Thyroid gland (tissue), 4 donors: ENCODE results near the gene DSTN. TPM values are rescaled to one million over a fixed set of nuclear protein-coding genes. Genes with fewer than 3 reads are reported as not detected.

Experiments
- DNase-seq, 2 donors: peaks; one replicate each; pipeline ENCODE4 v3.0.0-alpha.2; 2019
- H3K27ac ChIP-seq, 3 donors: fragments of 200-600 bp; sonication (generic); 1 replicate in 2 of 3; 2 replicates in 1 of 3; pipeline ENCODE4 v1.5.1; 2016 to 2019; ENCODE audit warnings: mild to moderate bottlenecking in 1 of 3, moderate library complexity in 1 of 3
- H3K27me3 ChIP-seq: fragments of 200-600 bp; sonication (generic); one replicate; pipeline ENCODE4 v1.5.1; 2019
- H3K36me3 ChIP-seq, 2 donors: fragments of 200-600 bp; sonication (generic); one replicate each; pipeline ENCODE4 v1.5.1; 2016 to 2019
- H3K4me1 ChIP-seq, 2 donors: fragments of 200-600 bp; sonication (generic); one replicate each; pipeline ENCODE4 v1.5.1; 2017 to 2019
- H3K4me3 ChIP-seq, 3 donors: fragments of 200-600 bp; sonication (generic); replicated peaks in 1 of 3; 1 replicate in 2 of 3; 2 replicates in 1 of 3; pipeline ENCODE4 v1.5.1; 2016; ENCODE audit warnings: mild to moderate bottlenecking in 1 of 3
- H3K9me3 ChIP-seq: fragments of 200-600 bp; sonication (generic); one replicate; pipeline ENCODE4 v1.5.1; 2017
- POLR2A ChIP-seq, 2 donors: fragments of 450-650 bp; IDR thresholded peaks; one replicate each; pipeline ENCODE4 v1.6.1; 2017; ENCODE audit warnings: antibody characterized with exemption in 2 of 2, mild to moderate bottlenecking in 2 of 2, moderate library complexity in 1 of 2
- WGBS, 2 donors: methylation state at CpG; one replicate each; pipeline ENCODE4 v1.1.5; 2017; 5-methylcytosine and 5-hydroxymethylcytosine counted together
- intact Hi-C: fragments of 100-400 bp; cut with DNase I; formaldehyde crosslinking; loops from one replicate; pipeline ENCODE4 v1.15.1; 2023
- total RNA-seq, 4 donors: library from RNA; depleted of rRNA; stranded (reverse); fragments of >200 nt; gene quantifications; one replicate each; pipeline ENCODE4 v1.2.3, GENCODE V29; 2016
- TF ChIP-seq, protein P1 (sequence below), 6 experiments: fragments of 200-600 bp in 3 of 6; fragments of 450-650 bp in 3 of 6; sonication (generic) in 3 of 6; IDR thresholded peaks; one replicate each; pipeline ENCODE4 v1.5.1; 2016 to 2019; ENCODE audit warnings: antibody characterized with exemption in 6 of 6, mild to moderate bottlenecking in 2 of 6, inconsistent platforms in 1 of 6, moderate library complexity in 1 of 6

DSTN gene
- total RNA-seq, 4 donors from 2014 or later: 504 to 681 (median 560) TPM

GRCh38 chr20:17617868-17618672, 48.2 kb downstream of the DSTN start:
- intact Hi-C loops: loop anchor here (5.0 kb wide), 1 partner anchor 86 kb away; the partner anchor contains the start of gene BFSP1

GRCh38 chr20:17618673-17619013, 48.8 kb downstream of the DSTN start:
- DNase-seq: no peak
- no peak for TF ChIP-seq POLR2A (IDR thresholded peaks at IDR 0.05)
- TF ChIP-seq, protein P1, sequence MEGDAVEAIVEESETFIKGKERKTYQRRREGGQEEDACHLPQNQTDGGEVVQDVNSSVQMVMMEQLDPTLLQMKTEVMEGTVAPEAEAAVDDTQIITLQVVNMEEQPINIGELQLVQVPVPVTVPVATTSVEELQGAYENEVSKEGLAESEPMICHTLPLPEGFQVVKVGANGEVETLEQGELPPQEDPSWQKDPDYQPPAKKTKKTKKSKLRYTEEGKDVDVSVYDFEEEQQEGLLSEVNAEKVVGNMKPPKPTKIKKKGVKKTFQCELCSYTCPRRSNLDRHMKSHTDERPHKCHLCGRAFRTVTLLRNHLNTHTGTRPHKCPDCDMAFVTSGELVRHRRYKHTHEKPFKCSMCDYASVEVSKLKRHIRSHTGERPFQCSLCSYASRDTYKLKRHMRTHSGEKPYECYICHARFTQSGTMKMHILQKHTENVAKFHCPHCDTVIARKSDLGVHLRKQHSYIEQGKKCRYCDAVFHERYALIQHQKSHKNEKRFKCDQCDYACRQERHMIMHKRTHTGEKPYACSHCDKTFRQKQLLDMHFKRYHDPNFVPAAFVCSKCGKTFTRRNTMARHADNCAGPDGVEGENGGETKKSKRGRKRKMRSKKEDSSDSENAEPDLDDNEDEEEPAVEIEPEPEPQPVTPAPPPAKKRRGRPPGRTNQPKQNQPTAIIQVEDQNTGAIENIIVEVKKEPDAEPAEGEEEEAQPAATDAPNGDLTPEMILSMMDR (IDR thresholded peaks at IDR 0.05): no peak
- no peak overlapping the region for H3K27ac ChIP-seq
- H3K36me3 ChIP-seq: peaks cover 63 to 87% of the 10 kb centered on the region in 2 donors
- H3K4me1 ChIP-seq: peaks cover 9 to 24% of the 10 kb centered on the region in 2 donors
- WGBS, 2 donors: 93 to 95% methylated on average over 10 of the region's 10 CpGs
- intact Hi-C loops: loop anchor here (5.0 kb wide), 1 partner anchor 86 kb away; the partner anchor contains the start of gene BFSP1
- H3K27me3 ChIP-seq: no peaks in the 10 kb centered on the region
- no peaks in the 10 kb centered on the region for H3K9me3 ChIP-seq
- no peak overlapping the region for H3K4me3 ChIP-seq

More at GRCh38 chr20:17617868-17618672, 48.2 kb downstream of the DSTN start:
- H3K4me3 ChIP-seq: no peak overlapping the region
- peak; percentile 89 to 91 for DNase-seq
- peaks cover 9 to 24% of the 10 kb centered on the region in 2 donors for H3K4me1 ChIP-seq
- H3K27ac ChIP-seq: peak overlapping the region; percentile 9 to 86 (median 75)
- peaks cover 58 to 82% of the 10 kb centered on the region in 2 donors for H3K36me3 ChIP-seq
- 76 to 77% methylated on average over 14 to 18 of the region's 20 CpGs for WGBS, 2 donors
- H3K27me3 ChIP-seq: no peaks in the 10 kb centered on the region
- no peaks in the 10 kb centered on the region for H3K9me3 ChIP-seq
- TF ChIP-seq POLR2A (IDR thresholded peaks at IDR 0.05): peak in 1 of 2 donors; percentile 19
- TF ChIP-seq, protein P1 (IDR thresholded peaks at IDR 0.05): peak in 2 of 6 experiments; percentile 12 to 28

DNA sequence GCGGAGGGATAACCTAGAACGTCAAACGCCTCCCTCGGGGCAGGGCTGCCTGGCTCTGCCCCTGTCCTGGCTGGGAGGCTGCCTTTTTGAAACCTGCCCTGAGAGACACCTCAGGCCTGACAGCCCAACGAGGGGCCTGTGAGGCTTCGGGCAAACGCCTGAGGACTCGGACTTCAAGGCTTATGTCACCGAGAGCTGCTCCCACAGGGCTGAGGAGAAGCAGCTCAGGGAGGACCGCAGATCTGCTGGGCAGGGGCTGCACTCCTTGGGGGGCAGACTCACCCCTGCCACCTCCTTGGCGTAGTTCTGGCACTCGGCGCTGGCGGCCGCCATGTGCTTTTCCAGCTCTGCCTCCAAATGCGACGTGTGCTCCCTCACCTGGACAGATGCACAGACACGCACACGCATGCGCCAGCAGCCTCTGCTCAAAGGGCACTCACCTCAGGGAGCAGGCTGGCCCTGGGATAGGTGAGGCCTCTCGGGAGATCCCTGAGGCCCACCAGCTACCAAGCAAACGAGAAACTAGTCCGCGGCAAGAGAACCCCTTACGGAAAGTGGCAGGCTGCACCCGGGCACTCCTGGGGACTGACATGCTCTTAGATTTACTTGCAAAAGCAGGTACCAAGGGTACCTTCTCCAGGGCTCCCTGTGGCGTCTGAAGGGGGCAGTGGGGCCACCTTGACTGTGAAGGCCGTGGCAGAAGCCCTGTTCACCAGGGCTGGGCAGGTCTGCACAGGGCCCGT, 49.6 kb downstream of the DSTN start:
- DNase-seq: peak; percentile 1
- H3K36me3 ChIP-seq: peaks cover 72 to 96% of the 10 kb centered on the region in 2 donors
- H3K27me3 ChIP-seq: no peaks in the 10 kb centered on the region
- peaks cover 9 to 19% of the 10 kb centered on the region in 2 donors for H3K4me1 ChIP-seq
- no peak overlapping the region for H3K4me3 ChIP-seq
- no peaks in the 10 kb centered on the region for H3K9me3 ChIP-seq
- 95 to 97% methylated on average over 15 to 27 of the region's 29 CpGs for WGBS, 2 donors
- H3K27ac ChIP-seq: no peak overlapping the region
- intact Hi-C loops: loop anchor here (5.0 kb wide), 1 partner anchor 87 kb away; the partner anchor contains the start of gene BFSP1
- TF ChIP-seq POLR2A (IDR thresholded peaks at IDR 0.05): no peak
- TF ChIP-seq, protein P1 (IDR thresholded peaks at IDR 0.05): no peak

DNA sequence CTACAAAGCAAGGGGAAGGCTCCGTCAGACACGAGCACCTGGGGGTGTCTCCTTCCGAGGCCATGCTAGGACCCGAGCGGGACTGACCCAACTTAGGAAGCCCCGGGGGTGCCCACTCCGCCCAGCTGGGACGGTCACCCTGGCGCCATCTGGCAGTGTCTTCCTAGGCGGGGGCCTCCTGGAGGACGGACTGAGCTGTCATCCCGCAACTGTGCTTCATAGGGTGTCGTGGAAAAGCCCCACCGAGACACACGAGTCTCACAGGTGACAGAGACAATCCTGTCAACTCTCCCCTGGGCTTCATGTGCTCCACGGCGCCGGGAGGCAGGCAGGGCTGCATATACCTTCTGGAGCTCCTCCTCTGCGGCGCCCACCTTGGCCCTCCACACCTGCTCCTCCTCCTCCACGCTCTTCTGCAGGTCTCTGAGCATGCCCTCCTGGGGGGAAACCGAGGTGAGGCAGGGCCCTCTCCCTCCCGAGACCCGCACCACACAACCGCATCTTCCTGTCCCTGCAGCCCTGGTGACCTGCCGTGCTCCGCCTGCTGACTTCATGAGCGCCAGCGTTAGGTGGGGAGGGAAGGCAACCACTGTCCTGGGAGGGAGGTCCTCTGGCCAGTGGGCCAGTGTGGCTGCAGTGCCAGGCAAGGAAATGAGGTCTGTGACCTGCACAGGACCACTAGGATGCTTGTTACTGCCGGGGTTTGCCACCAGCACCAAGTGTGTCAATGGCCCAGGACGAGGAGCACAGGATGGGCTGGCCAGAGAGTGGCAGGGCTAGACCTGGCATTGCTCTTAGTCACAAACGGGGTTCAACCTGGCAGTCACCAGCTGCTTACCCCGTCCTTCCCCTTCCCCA, 50.7 kb downstream of the DSTN start:
- 93 to 95% methylated on average over 28 of the region's 33 CpGs for WGBS, 2 donors
- TF ChIP-seq, protein P1 (IDR thresholded peaks at IDR 0.05): no peak
- DNase-seq: peak; percentile 2
- no peak overlapping the region for H3K27ac ChIP-seq
- H3K9me3 ChIP-seq: no peaks in the 10 kb centered on the region
- intact Hi-C loops: no loop called here
- H3K27me3 ChIP-seq: no peaks in the 10 kb centered on the region
- H3K4me1 ChIP-seq: peaks cover 9 to 12% of the 10 kb centered on the region in 2 donors
- peaks cover 79 to 96% of the 10 kb centered on the region in 2 donors for H3K36me3 ChIP-seq
- H3K4me3 ChIP-seq: no peak overlapping the region
